AG08396 (cell line): Measurements from ENCODE around the gene CTRL.
"Not testable (repeated sequence)": the region's sequence is repeated elsewhere in the genome, so short reads cannot be mapped to it uniquely, and the experiment has no call there.

Experiments used
- DNase-seq: peaks from one replicate; pipeline ENCODE4 v3.0.0; 2012; ENCODE audit warnings: low spot score, mixed read lengths

The CTRL gene

GRCh38 chr16:67941469-67942199 lies 10.0 kb upstream of the CTRL start:
- no peak for DNase-seq

- no peak for DNase-seq
Observed at GRCh38 chr16:67940446-67941089, 8.9 kb upstream of the CTRL start.

- DNase-seq = no peak
Observed at GRCh38 chr16:67939507-67940445, 8.1 kb upstream of the CTRL start.

GRCh38 chr16:67937713-67938112 lies 6.1 kb upstream of the CTRL start:
- DNase-seq = not testable (repeated sequence)

GRCh38 chr16:67936880-67937605 lies 5.4 kb upstream of the CTRL start:
- DNase-seq = no peak

- DNase-seq = peak; percentile 79
Observed at GRCh38 chr16:67936124-67936879, 4.6 kb upstream of the CTRL start, which contains the start of gene PSMB10. Gene PSMB10 (minus strand): TSS chr16:67936850. CDS start chr16:67936749, 101 bp downstream.

- DNase-seq = peak; percentile 94
Observed at GRCh38 chr16:67935402-67936123, 3.9 kb upstream of the CTRL start.

- DNase-seq = no peak
Observed at GRCh38 chr16:67935101-67935401, 3.4 kb upstream of the CTRL start.

- DNase-seq = no peak
Observed at GRCh38 chr16:67934306-67935100, 2.8 kb upstream of the CTRL start.

GRCh38 chr16:67933805-67934204 lies 2.1 kb upstream of the CTRL start:
- no peak for DNase-seq

GRCh38 chr16:67932462-67932840 lies 789 bp upstream of the CTRL start:
- no peak for DNase-seq

- no peak for DNase-seq
Observed at GRCh38 chr16:67930678-67931211, 917 bp downstream of the CTRL start.

GRCh38 chr16:67930191-67930590 lies 1.5 kb downstream of the CTRL start:
- DNase-seq = no peak

- peak; percentile 80 for DNase-seq
Observed at GRCh38 chr16:67928561-67929364, 2.9 kb downstream of the CTRL start.

GRCh38 chr16:67928147-67928546 lies 3.5 kb downstream of the CTRL start:
- no peak for DNase-seq

GRCh38 chr16:67927131-67927941 lies 4.3 kb downstream of the CTRL start:
- no peak for DNase-seq

- no peak for DNase-seq
Observed at GRCh38 chr16:67926181-67926750, 5.4 kb downstream of the CTRL start.
